Stimulated activated memory B cell treated with anti-CD40 and anti-IgM and Interleukin-4, amounts not matched to agents 10 μg/mL and 1 μg/mL and 100 μg/mL, for 72 hours (primary cell): ENCODE results near the gene ARSD.

ENCODE experiments used
- ATAC-seq: fragments of 150-1000 bp; cut with Tn5 transposase; 2 replicates; pipeline ENCODE4 v1.10.0; 2021
- H3K27ac Mint-ChIP-seq: one replicate; pipeline ENCODE4 v1.8.0; 2022; ENCODE audit warnings: mild to moderate bottlenecking, mixed read lengths
- H3K27me3 Mint-ChIP-seq: one replicate; pipeline ENCODE4 v1.8.0; 2022; ENCODE audit warnings: mixed read lengths
- H3K36me3 Mint-ChIP-seq: one replicate; pipeline ENCODE4 v1.8.0; 2022; ENCODE audit warnings: mixed read lengths
- H3K4me1 Mint-ChIP-seq: one replicate; pipeline ENCODE4 v1.8.0; 2022; ENCODE audit warnings: mixed read lengths
- H3K4me3 Mint-ChIP-seq: one replicate; pipeline ENCODE4 v1.8.0; 2022; ENCODE audit warnings: mild to moderate bottlenecking, moderate library complexity, mixed read lengths
- H3K9me3 Mint-ChIP-seq: one replicate; pipeline ENCODE4 v1.8.0; 2022; ENCODE audit warnings: mixed read lengths

Gene ARSD

DNA sequence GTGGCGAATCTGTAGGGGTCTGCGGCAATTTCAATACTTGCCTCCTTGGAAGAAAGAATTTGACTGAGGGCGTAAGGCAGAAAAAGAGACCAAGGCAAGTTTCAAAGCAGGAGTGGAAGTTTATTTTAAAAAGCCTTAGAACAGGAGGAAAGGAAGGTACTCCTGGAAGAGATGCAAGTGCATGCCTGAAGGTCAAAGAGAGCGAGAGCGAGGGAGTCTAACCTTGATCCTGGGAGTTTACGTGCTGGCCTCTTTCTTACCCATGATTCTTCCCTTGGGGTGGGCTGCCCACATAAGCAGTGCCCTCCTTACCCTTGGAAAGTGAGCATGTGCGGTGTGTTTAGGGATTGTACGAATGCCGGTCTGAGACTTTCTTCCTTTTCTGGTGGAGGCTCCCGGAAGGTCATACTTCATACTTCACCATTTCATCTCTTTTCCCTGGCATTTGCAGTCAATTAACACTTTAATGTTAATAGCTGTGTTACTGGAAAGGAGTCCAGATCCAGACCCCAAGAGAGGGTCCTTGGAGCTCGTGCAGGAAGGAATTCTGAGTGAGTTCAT is 40.0 kb downstream of the ARSD start:
- H3K4me3 Mint-ChIP-seq = peak overlapping the region; percentile 74
- peak overlapping the region; percentile 57 for H3K27ac Mint-ChIP-seq
- peaks cover 14% of the 10 kb centered on the region for H3K4me1 Mint-ChIP-seq

DNA sequence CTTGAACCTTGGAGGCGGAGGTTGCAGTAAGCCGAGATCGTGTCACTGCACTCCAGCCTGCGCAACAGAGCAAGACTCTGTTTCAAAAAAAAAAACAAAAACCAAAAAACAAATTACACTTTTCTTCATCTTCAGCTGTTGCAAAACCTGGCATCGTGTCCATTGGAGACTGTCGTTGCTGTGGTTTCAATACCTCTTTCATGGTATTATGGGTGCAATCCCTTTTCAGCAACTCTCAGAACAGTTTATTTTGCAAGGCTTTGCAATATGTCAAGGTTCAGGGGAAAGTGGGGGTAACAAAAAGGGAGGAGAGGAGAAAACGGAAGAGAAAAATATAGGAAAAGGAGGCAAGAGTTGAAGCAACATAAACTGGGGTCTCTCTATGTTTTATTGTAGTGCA is 40.8 kb downstream of the ARSD start:
- Mint-ChIP-seq H3K27me3 (peaks cover 11% of the 10 kb centered on the region), H3K4me1 (peaks cover 14% of the 10 kb centered on the region), H3K27ac (no peak overlapping the region), H3K36me3 (no peaks in the 10 kb centered on the region), H3K9me3 (no peaks in the 10 kb centered on the region), H3K4me3 (peak overlapping the region; percentile 74)
- ATAC-seq = no peak

More for the DNA sequence above, 40.0 kb downstream of the ARSD start:
- Mint-ChIP-seq H3K27me3 (peaks cover 11% of the 10 kb centered on the region), H3K36me3 (no peaks in the 10 kb centered on the region), H3K9me3 (no peaks in the 10 kb centered on the region)
- ATAC-seq = no peak

DNA sequence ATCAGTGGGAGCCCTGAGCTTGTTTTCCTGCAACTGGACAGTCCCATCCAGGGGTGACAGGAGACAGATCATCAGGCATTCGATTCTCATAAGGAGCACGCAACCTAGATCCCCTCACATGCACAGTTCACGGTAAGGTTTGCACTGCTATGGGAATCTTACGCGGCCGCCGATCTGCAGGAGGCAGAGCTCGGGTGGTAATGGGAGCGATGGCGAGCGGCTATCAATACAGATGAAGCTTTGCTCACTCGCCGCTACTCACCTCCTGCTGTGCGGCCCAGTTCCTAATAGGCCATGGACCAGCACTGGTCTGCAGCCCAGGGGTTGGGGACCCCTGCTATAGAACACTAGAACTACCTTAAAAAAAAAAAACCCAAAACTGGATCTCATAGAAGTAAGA is 45.4 kb downstream of the ARSD start:
- H3K4me1 Mint-ChIP-seq = peaks cover 2% of the 10 kb centered on the region
- H3K36me3 Mint-ChIP-seq = no peaks in the 10 kb centered on the region
- H3K27me3 Mint-ChIP-seq = peaks cover 29% of the 10 kb centered on the region
- H3K9me3 Mint-ChIP-seq = no peaks in the 10 kb centered on the region
- no peak for ATAC-seq
- H3K27ac Mint-ChIP-seq = no peak overlapping the region
- H3K4me3 Mint-ChIP-seq = no peak overlapping the region

GRCh38 chrX:2879670-2880069 is 49.5 kb downstream of the ARSD start:
- Mint-ChIP-seq H3K9me3 (no peaks in the 10 kb centered on the region), H3K4me1 (no peaks in the 10 kb centered on the region), H3K4me3 (no peak overlapping the region), H3K27ac (no peak overlapping the region), H3K36me3 (no peaks in the 10 kb centered on the region), H3K27me3 (peaks cover 20% of the 10 kb centered on the region)
- ATAC-seq = no peak

- Mint-ChIP-seq H3K4me3 (no peak overlapping the region), H3K27ac (no peak overlapping the region), H3K4me1 (no peaks in the 10 kb centered on the region), H3K36me3 (no peaks in the 10 kb centered on the region), H3K9me3 (no peaks in the 10 kb centered on the region), H3K27me3 (peaks cover 20% of the 10 kb centered on the region)
- no peak for ATAC-seq
These were observed 50.6 kb downstream of the ARSD start for GRCh38 chrX:2878563-2878962.

GRCh38 chrX:2875798-2876399 is 53.2 kb downstream of the ARSD start:
- peaks cover 11% of the 10 kb centered on the region for H3K27me3 Mint-ChIP-seq
- H3K27ac Mint-ChIP-seq = no peak overlapping the region
- H3K36me3 Mint-ChIP-seq = no peaks in the 10 kb centered on the region
- no peaks in the 10 kb centered on the region for H3K4me1 Mint-ChIP-seq
- peaks cover 3% of the 10 kb centered on the region for H3K9me3 Mint-ChIP-seq
- ATAC-seq = no peak
- no peak overlapping the region for H3K4me3 Mint-ChIP-seq

- no peaks in the 10 kb centered on the region for H3K36me3 Mint-ChIP-seq
- H3K9me3 Mint-ChIP-seq = peaks cover 5% of the 10 kb centered on the region
- H3K27me3 Mint-ChIP-seq = peaks cover 10% of the 10 kb centered on the region
- no peak overlapping the region for H3K27ac Mint-ChIP-seq
- no peaks in the 10 kb centered on the region for H3K4me1 Mint-ChIP-seq
- ATAC-seq = no peak
- H3K4me3 Mint-ChIP-seq = no peak overlapping the region
These were observed 54.0 kb downstream of the ARSD start for GRCh38 chrX:2875136-2875481.

DNA sequence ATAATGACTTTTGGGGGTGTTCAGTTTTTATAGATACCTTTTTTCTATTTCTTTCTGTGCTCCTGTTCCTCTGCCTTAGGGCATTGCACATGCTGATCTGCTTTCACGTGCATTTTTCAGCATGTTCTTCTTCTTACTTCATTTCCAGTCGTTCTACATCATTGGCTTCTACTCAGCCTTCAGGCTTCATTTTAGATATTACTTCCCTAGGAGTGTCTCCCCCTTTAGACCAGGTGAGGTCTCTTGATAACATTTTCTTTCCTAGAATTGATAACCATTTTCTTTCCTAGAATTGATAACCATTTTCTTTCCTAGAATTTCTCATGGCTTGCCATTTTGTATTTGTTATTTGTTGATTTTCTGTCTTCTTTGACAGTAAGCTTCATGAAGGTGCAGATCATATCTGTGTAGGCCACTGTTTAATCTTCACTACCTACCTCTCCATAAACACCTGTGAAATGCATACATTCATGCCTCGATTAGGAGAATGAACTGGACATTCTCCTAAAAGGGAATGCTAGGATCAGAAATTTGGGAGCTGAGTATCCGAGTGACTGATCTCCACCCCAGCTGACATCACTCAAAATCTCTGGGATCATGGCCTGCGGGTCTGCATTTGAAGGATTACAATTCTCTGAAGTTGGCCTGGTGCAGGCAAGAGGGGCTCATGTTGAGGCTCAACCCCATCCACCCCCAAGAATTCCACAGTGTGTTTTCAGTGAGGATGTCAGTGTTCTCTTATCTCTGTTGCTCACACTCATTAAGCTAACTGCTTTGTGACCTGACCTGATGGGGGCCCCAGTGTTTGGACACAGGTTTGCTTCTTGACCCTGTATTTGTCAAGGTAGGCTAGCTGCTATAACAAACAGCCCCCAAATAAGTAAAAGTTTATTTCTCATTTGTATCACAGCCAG is 54.7 kb downstream of the ARSD start:
- Mint-ChIP-seq H3K9me3 (peaks cover 5% of the 10 kb centered on the region), H3K4me1 (no peaks in the 10 kb centered on the region), H3K27ac (no peak overlapping the region), H3K36me3 (no peaks in the 10 kb centered on the region), H3K27me3 (peaks cover 4% of the 10 kb centered on the region), H3K4me3 (no peak overlapping the region)
- no peak for ATAC-seq

DNA sequence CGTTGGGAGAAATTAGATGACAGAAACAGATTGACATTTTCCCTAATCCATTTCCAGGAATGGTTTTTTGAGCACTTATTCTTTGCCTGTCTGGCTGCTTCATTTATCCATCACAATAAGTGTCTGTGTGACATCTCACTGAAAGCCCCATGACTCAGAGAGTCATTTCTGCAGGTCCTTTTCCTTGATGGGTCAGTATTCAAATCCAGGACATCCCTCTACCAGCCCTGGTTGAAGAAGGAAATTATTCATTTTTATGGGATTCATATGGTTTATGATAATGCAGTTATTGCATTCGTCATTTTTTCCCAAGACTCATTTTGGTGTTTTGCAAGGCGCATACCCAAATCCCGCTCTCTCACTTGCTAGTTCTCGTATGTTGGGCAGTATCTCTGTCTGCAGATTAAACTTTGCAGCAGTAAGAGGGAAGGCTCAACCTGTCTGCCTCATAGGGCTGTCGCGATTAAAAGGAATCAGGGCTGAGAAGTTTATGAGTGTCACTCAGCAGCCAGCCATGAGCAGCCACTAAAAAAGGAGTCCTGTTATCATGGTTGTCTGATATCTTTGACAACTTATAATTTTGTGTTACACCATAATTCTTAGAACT is 56.4 kb downstream of the ARSD start:
- ATAC-seq = no peak
- peaks cover 5% of the 10 kb centered on the region for H3K9me3 Mint-ChIP-seq
- no peak overlapping the region for H3K4me3 Mint-ChIP-seq
- H3K27me3 Mint-ChIP-seq = no peaks in the 10 kb centered on the region
- no peak overlapping the region for H3K27ac Mint-ChIP-seq
- H3K36me3 Mint-ChIP-seq = no peaks in the 10 kb centered on the region
- no peaks in the 10 kb centered on the region for H3K4me1 Mint-ChIP-seq

GRCh38 chrX:2871831-2872230 is 57.3 kb downstream of the ARSD start:
- no peaks in the 10 kb centered on the region for H3K36me3 Mint-ChIP-seq
- peaks cover 5% of the 10 kb centered on the region for H3K9me3 Mint-ChIP-seq
- H3K27me3 Mint-ChIP-seq = no peaks in the 10 kb centered on the region
- H3K4me1 Mint-ChIP-seq = no peaks in the 10 kb centered on the region
- H3K4me3 Mint-ChIP-seq = no peak overlapping the region
- ATAC-seq = no peak
- H3K27ac Mint-ChIP-seq = no peak overlapping the region

DNA sequence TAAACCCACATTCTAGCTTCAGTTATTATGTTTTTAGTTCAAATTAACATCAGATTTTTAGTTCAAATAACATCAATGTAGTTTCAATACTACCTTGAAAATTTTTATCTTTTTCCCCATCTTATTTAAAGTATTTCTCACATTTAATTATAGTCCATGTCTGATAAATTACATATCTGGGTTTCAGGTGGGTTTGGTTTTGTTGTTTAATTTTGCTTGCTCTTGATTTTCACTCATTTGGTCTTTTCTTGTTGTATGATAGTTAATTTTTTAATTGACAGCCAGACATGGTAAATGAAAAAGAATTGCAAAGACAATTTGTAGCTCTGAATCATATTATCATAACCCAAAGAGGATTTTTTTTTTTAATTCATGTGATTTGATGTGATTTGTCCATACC is 58.5 kb downstream of the ARSD start:
- Mint-ChIP-seq H3K27ac (no peak overlapping the region), H3K4me3 (no peak overlapping the region), H3K9me3 (peaks cover 5% of the 10 kb centered on the region), H3K36me3 (no peaks in the 10 kb centered on the region), H3K4me1 (no peaks in the 10 kb centered on the region), H3K27me3 (no peaks in the 10 kb centered on the region)
- no peak for ATAC-seq

DNA sequence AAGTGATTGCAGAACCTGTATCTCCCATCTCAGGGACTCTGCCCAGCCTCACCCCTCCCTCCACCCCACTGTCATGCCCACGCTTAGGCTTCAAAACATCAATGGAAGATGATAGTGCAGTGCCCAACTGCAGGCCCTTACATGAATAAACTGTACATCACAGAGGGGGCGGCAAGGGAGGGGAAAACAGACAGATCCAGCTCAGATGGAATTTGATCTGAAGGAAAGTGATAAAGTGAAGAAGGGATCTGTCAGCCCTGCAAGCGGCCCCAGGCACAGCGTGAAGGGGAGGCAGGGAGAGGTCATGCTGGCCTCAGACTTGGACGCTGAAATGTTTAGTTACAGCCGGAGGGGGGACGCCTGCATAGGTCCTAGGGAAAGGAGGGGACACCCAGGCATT is 61.9 kb downstream of the ARSD start:
- no peak overlapping the region for H3K27ac Mint-ChIP-seq
- H3K4me3 Mint-ChIP-seq = no peak overlapping the region
- ATAC-seq = no peak
- no peaks in the 10 kb centered on the region for H3K4me1 Mint-ChIP-seq
- H3K36me3 Mint-ChIP-seq = no peaks in the 10 kb centered on the region
- H3K27me3 Mint-ChIP-seq = peaks cover under 1% of the 10 kb centered on the region
- H3K9me3 Mint-ChIP-seq = peaks cover 5% of the 10 kb centered on the region

GRCh38 chrX:2863646-2864045 is 65.5 kb downstream of the ARSD start:
- no peaks in the 10 kb centered on the region for H3K4me1 Mint-ChIP-seq
- H3K36me3 Mint-ChIP-seq = no peaks in the 10 kb centered on the region
- H3K9me3 Mint-ChIP-seq = no peaks in the 10 kb centered on the region
- no peak for ATAC-seq
- no peak overlapping the region for H3K27ac Mint-ChIP-seq
- H3K27me3 Mint-ChIP-seq = peaks cover 11% of the 10 kb centered on the region
- H3K4me3 Mint-ChIP-seq = no peak overlapping the region

GRCh38 chrX:2862404-2862803 is 66.7 kb downstream of the ARSD start:
- Mint-ChIP-seq H3K27ac (no peak overlapping the region), H3K9me3 (no peaks in the 10 kb centered on the region), H3K4me1 (no peaks in the 10 kb centered on the region), H3K4me3 (no peak overlapping the region), H3K36me3 (no peaks in the 10 kb centered on the region), H3K27me3 (peaks cover 11% of the 10 kb centered on the region)
- ATAC-seq = no peak

DNA sequence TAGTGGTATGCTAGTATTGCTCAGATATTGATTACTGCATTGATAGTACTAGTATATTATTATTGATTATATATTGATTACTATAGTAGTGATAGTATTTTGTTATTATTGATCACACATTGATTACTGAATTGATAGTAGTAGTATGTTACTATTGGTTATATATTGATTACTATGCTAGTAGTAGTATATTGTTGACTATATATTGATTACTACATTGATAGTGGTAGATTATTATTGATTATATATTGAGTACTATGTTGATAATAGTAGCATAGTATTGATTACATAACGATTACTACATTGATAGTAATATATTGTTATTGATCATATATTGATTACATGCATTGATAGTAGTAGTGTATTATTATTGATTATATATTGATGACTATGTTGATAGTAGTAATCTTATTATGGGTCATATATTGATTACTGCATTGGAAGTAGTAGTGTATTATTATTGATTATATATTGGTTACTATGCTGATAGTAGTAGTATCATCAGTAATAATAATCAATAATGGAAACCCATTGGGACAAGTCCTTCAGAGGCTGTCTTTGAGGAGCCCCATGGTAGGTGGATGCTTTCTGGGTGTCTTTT is 69.8 kb downstream of the ARSD start:
- Mint-ChIP-seq H3K4me3 (no peak overlapping the region), H3K9me3 (no peaks in the 10 kb centered on the region), H3K27ac (no peak overlapping the region), H3K4me1 (no peaks in the 10 kb centered on the region), H3K27me3 (peaks cover 11% of the 10 kb centered on the region), H3K36me3 (no peaks in the 10 kb centered on the region)
- ATAC-seq = no peak
